Breast epithelium (tissue), 4 donors: ENCODE results near the gene NABP2. TPM values are rescaled to one million over a fixed set of nuclear protein-coding genes. Genes with fewer than 3 reads are reported as not detected.

ENCODE experiments used
- DNase-seq, 2 donors: peaks; one replicate each; pipeline ENCODE4 v3.0.0-alpha.2; 2019; ENCODE audit warnings: low spot score in 2 of 2
- H3K27ac ChIP-seq, 2 donors: fragments of 200-600 bp; sonication (generic) in 1 of 2; one replicate each; pipeline ENCODE4 v1.5.1; 2016 to 2019; ENCODE audit warnings: mild to moderate bottlenecking in 1 of 2
- H3K27me3 ChIP-seq, 2 donors: fragments of 200-600 bp; sonication (generic) in 1 of 2; one replicate each; pipeline versions ENCODE4 v1.5.1 to v1.6.0; 2017 to 2019; ENCODE audit warnings: control low read depth in 1 of 2, mild to moderate bottlenecking in 1 of 2
- H3K36me3 ChIP-seq: fragments of 200-600 bp; one replicate; pipeline ENCODE4 v1.5.1; 2019
- H3K4me1 ChIP-seq, 2 donors: fragments of 200-600 bp; sonication (generic); one replicate each; pipeline ENCODE4 v1.5.1; 2016 to 2019; ENCODE audit warnings: control low read depth in 1 of 2
- H3K4me3 ChIP-seq, 3 donors: fragments of 200-600 bp; sonication (generic); 1 replicate in 2 of 3; 2 replicates in 1 of 3; pipeline ENCODE4 v1.5.1; 2016 to 2019; ENCODE audit warnings: mild to moderate bottlenecking in 3 of 3, moderate library complexity in 2 of 3
- H3K9me3 ChIP-seq, 2 donors: fragments of 200-600 bp; sonication (generic) in 1 of 2; one replicate each; pipeline ENCODE4 v1.5.1; 2016 to 2019; ENCODE audit warnings: control low read depth in 1 of 2
- POLR2A ChIP-seq: fragments of 450-650 bp; IDR thresholded peaks from one replicate; pipeline ENCODE4 v1.6.1; 2016; ENCODE audit warnings: antibody characterized with exemption, mild to moderate bottlenecking, moderate library complexity
- POLR2AphosphoS5 ChIP-seq, 3 donors: sonication (generic); formaldehyde crosslinking; IDR thresholded peaks; one replicate each; pipeline ENCODE4 v1.6.1; 2017; ENCODE audit warnings: antibody characterized with exemption in 3 of 3
- intact Hi-C: fragments of 100-400 bp; cut with DNase I; formaldehyde crosslinking; loops from one replicate; pipeline ENCODE4 v1.15.1; 2023; ENCODE audit warnings: low total_unique reads
- total RNA-seq, 3 donors: library from RNA; depleted of rRNA; stranded (reverse); fragments of >200 nt; gene quantifications; one replicate each; pipeline ENCODE4 v1.1.0, GENCODE V29; 2016
- TF ChIP-seq, protein P1 (sequence below), 3 donors: fragments of 450-650 bp; IDR thresholded peaks; one replicate each; pipeline ENCODE4 v1.5.1; 2016 to 2017; ENCODE audit warnings: antibody characterized with exemption in 3 of 3, mild to moderate bottlenecking in 3 of 3, moderate library complexity in 3 of 3

The NABP2 gene
- total RNA-seq, 3 donors from 2014 or later: 24.7 to 31.2 (median 27.5) TPM

DNA sequence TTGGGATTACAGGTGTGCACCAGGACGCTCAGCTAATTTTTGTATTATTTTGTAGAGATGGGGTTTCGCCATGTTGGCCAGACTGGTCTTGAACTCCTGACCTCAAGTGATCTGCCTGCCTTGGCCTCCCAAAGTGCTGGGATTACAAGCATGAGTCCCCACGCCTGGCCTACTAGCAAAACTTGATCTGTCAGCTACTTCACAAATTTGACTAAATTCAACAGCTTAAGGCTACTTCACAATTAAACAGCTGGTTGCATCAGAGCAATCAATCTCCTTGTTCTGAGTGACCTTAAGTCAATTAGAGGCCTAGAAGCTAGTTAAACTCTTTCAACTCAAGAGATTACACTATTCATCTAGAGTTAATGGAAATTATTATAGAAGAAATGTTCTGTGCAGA, 54.8 kb downstream of the NABP2 start:
- no peak for DNase-seq
- TF ChIP-seq POLR2AphosphoS5 (IDR thresholded peaks at IDR 0.05) (no peak), POLR2A (no peak)
- TF ChIP-seq, protein P1, sequence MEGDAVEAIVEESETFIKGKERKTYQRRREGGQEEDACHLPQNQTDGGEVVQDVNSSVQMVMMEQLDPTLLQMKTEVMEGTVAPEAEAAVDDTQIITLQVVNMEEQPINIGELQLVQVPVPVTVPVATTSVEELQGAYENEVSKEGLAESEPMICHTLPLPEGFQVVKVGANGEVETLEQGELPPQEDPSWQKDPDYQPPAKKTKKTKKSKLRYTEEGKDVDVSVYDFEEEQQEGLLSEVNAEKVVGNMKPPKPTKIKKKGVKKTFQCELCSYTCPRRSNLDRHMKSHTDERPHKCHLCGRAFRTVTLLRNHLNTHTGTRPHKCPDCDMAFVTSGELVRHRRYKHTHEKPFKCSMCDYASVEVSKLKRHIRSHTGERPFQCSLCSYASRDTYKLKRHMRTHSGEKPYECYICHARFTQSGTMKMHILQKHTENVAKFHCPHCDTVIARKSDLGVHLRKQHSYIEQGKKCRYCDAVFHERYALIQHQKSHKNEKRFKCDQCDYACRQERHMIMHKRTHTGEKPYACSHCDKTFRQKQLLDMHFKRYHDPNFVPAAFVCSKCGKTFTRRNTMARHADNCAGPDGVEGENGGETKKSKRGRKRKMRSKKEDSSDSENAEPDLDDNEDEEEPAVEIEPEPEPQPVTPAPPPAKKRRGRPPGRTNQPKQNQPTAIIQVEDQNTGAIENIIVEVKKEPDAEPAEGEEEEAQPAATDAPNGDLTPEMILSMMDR (IDR thresholded peaks at IDR 0.05): no peak
- Histone ChIP-seq H3K4me1 (no peaks in the 10 kb centered on the region), H3K27ac (no peak overlapping the region), H3K36me3 (peaks cover 14% of the 10 kb centered on the region), H3K9me3 (no peaks in the 10 kb centered on the region), H3K27me3 (no peaks in the 10 kb centered on the region), H3K4me3 (no peak overlapping the region)
- intact Hi-C loops: no loop called here

Other genes with a start within 250 kb of the NABP2 start
- 10 to 100 TPM; 24.6 to 30.2 (median 29.9) TPM for gene SUOX, start 227.1 kb upstream of the NABP2 start, total RNA-seq
- 1 to 10 TPM; 2.9 to 4.6 (median 4.2) TPM for gene IKZF4, start 203.3 kb upstream of the NABP2 start, total RNA-seq
- gene RPS26, start 182.4 kb upstream of the NABP2 start, total RNA-seq: 1,000 to 10,000 TPM in 1 of 3 donors, 100 to 1,000 TPM in 2; 557 to 1,840 (median 572) TPM
- 100 to 1,000 TPM in 2 of 3 donors, under 1 TPM in 1; 0.48 to 187 (median 119) TPM for gene ERBB3, start 144.2 kb upstream of the NABP2 start, total RNA-seq
- gene PA2G4, start 119.8 kb upstream of the NABP2 start, total RNA-seq: 100 to 1,000 TPM in 2 of 3 donors, 10 to 100 TPM in 1; 94.4 to 134 (median 116) TPM
- gene RPL41, start 107.7 kb upstream of the NABP2 start, total RNA-seq: 1,000 to 10,000 TPM; 3,675 to 5,580 (median 4,429) TPM
- gene ZC3H10, start 106.1 kb upstream of the NABP2 start, total RNA-seq: 1 to 10 TPM; 3.6 to 4.8 (median 4.7) TPM
- gene ESYT1, start 96.1 kb upstream of the NABP2 start, total RNA-seq: 100 to 1,000 TPM; 132 to 243 (median 146) TPM
- gene MYL6B, start 71.8 kb upstream of the NABP2 start, total RNA-seq: 10 to 100 TPM; 29.6 to 52.8 (median 43.2) TPM
- 1,000 to 10,000 TPM; 1,725 to 2,481 (median 1,981) TPM for gene MYL6, start 66.0 kb upstream of the NABP2 start, total RNA-seq
- 100 to 1,000 TPM; 105 to 114 (median 106) TPM for gene SMARCC2, start 34.9 kb upstream of the NABP2 start, total RNA-seq
- gene RNF41, start 2.4 kb upstream of the NABP2 start, total RNA-seq: 10 to 100 TPM; 64.4 to 86.6 (median 81.3) TPM
- under 1 TPM in 1 of 3 donors, not detected in 2; 0.98 TPM for gene SLC39A5, start 5.7 kb downstream of the NABP2 start, total RNA-seq
- gene ANKRD52, start 34.0 kb downstream of the NABP2 start, total RNA-seq: 10 to 100 TPM; 12.8 to 18.4 (median 14.9) TPM
- gene COQ10A, start 42.6 kb downstream of the NABP2 start, total RNA-seq: 10 to 100 TPM; 18.7 to 23.7 (median 18.7) TPM
- gene CS, start 76.0 kb downstream of the NABP2 start, total RNA-seq: 100 to 1,000 TPM in 2 of 3 donors, 10 to 100 TPM in 1; 79.2 to 132 (median 103) TPM
- 10 to 100 TPM; 69.9 to 86.1 (median 85.9) TPM for gene CNPY2, start 91.6 kb downstream of the NABP2 start, total RNA-seq
- gene PAN2, start 109.7 kb downstream of the NABP2 start, total RNA-seq: 10 to 100 TPM; 44.3 to 84.4 (median 54.1) TPM
- gene IL23A, start 114.5 kb downstream of the NABP2 start, total RNA-seq: under 1 TPM in 1 of 3 donors, not detected in 2; 0.88 TPM
- gene STAT2, start 135.8 kb downstream of the NABP2 start, total RNA-seq: 100 to 1,000 TPM; 198 to 207 (median 198) TPM
- gene APOF, start 138.5 kb downstream of the NABP2 start, total RNA-seq: not detected
- 1 to 10 TPM; 4.5 to 7.2 (median 6.7) TPM for gene TIMELESS, start 225.1 kb downstream of the NABP2 start, total RNA-seq
- not detected for gene MIP, start 230.3 kb downstream of the NABP2 start, total RNA-seq
- gene SPRYD4, start 244.2 kb downstream of the NABP2 start, total RNA-seq: 1 to 10 TPM; 2.9 to 4.8 (median 3.6) TPM